MM.1S (cell line): ENCODE measurements around the gene PODNL1.

Source experiments
- DNase-seq: peaks from one replicate; pipeline ENCODE4 v3.0.0-alpha.2; 2015
- H2AFZ ChIP-seq: fragments of 300-600 bp; sonication (generic); 2 replicates; pipeline ENCODE4 v1.6.0; 2016; ENCODE audit warnings: antibody characterized with exemption, low read length
- H3F3A ChIP-seq: fragments of 300-600 bp; sonication (generic); 2 replicates; pipeline ENCODE4 v1.6.1; 2016; ENCODE audit warnings: mild to moderate bottlenecking, antibody characterized with exemption, low read length, moderate library complexity, mixed read lengths; ENCODE audit not compliant: insufficient read depth
- H3K27ac ChIP-seq: fragments of 300-600 bp; sonication (generic); 2 replicates; pipeline ENCODE4 v1.5.1; 2016; ENCODE audit warnings: mild to moderate bottlenecking, low read length
- H3K27me3 ChIP-seq: fragments of 300-600 bp; sonication (generic); replicated peaks from 2 replicates; pipeline ENCODE4 v1.6.0; 2016; ENCODE audit warnings: low read length; ENCODE audit not compliant: insufficient read depth
- H3K36me3 ChIP-seq: fragments of 300-600 bp; sonication (generic); replicated peaks from 2 replicates; pipeline ENCODE4 v1.6.1; 2016; ENCODE audit warnings: mild to moderate bottlenecking, low read length, mixed read lengths; ENCODE audit not compliant: insufficient read depth
- H3K4me1 ChIP-seq: fragments of 300-600 bp; sonication (generic); 2 replicates; pipeline ENCODE4 v1.6.1; 2016; ENCODE audit warnings: low read length, mixed read lengths
- H3K4me2 ChIP-seq: fragments of 300-600 bp; sonication (generic); 2 replicates; pipeline ENCODE4 v1.6.0; 2016; ENCODE audit warnings: low read depth, low read length
- H3K4me3 ChIP-seq: fragments of 300-600 bp; sonication (generic); 2 replicates; pipeline ENCODE4 v1.5.1; 2016; ENCODE audit warnings: low read length, mixed read lengths
- H3K79me2 ChIP-seq: fragments of 300-600 bp; sonication (generic); 2 replicates; pipeline ENCODE4 v1.6.1; 2016; ENCODE audit warnings: mixed run types, low read length, mixed read lengths
- H3K9ac ChIP-seq: fragments of 300-600 bp; sonication (generic); 2 replicates; pipeline ENCODE4 v1.6.1; 2016; ENCODE audit warnings: low read length, mixed read lengths
- H3K9me2 ChIP-seq: fragments of 300-600 bp; sonication (generic); replicated peaks from 2 replicates; pipeline ENCODE4 v1.6.1; 2016; ENCODE audit warnings: mild to moderate bottlenecking, low read length, mixed read lengths; ENCODE audit not compliant: insufficient read depth
- H3K9me3 ChIP-seq: fragments of 300-600 bp; sonication (generic); replicated peaks from 2 replicates; pipeline ENCODE4 v1.6.1; 2016; ENCODE audit warnings: mild to moderate bottlenecking, low read length, mixed read lengths; ENCODE audit not compliant: insufficient read depth
- H4K20me1 ChIP-seq: fragments of 300-600 bp; sonication (generic); 2 replicates; pipeline ENCODE4 v1.6.1; 2016; ENCODE audit warnings: mild to moderate bottlenecking, low read length, moderate library complexity, mixed read lengths; ENCODE audit not compliant: insufficient read depth
- EZH2 ChIP-seq: fragments of 300-600 bp; sonication (generic); optimal IDR thresholded peaks from 2 replicates; pipeline ENCODE3; 2017; ENCODE audit warnings: low read depth, mild to moderate bottlenecking, antibody characterized with exemption, low read length, mixed read lengths
- EZH2phosphoT487 ChIP-seq: fragments of 300-600 bp; sonication (generic); IDR thresholded peaks from 2 replicates; pipeline ENCODE4 v1.6.1; 2018; ENCODE audit warnings: antibody characterized with exemption, low read length
- TF ChIP-seq, protein P1 (sequence below): fragments of 300-600 bp; sonication (generic); IDR thresholded peaks from 2 replicates; pipeline ENCODE4 v1.5.1; 2016; ENCODE audit warnings: antibody characterized with exemption, low read length, mixed read lengths

PODNL1 gene

GRCh38 chr19:13978351-13979243 lies 40.4 kb upstream of the PODNL1 start:
- H3K9ac ChIP-seq, result no peak overlapping the region
- H3K4me1 ChIP-seq, result no peaks in the 10 kb centered on the region
- H2AFZ ChIP-seq, result no peak overlapping the region
- no peaks in the 10 kb centered on the region for H3K9me2 ChIP-seq
- TF ChIP-seq, protein P1, sequence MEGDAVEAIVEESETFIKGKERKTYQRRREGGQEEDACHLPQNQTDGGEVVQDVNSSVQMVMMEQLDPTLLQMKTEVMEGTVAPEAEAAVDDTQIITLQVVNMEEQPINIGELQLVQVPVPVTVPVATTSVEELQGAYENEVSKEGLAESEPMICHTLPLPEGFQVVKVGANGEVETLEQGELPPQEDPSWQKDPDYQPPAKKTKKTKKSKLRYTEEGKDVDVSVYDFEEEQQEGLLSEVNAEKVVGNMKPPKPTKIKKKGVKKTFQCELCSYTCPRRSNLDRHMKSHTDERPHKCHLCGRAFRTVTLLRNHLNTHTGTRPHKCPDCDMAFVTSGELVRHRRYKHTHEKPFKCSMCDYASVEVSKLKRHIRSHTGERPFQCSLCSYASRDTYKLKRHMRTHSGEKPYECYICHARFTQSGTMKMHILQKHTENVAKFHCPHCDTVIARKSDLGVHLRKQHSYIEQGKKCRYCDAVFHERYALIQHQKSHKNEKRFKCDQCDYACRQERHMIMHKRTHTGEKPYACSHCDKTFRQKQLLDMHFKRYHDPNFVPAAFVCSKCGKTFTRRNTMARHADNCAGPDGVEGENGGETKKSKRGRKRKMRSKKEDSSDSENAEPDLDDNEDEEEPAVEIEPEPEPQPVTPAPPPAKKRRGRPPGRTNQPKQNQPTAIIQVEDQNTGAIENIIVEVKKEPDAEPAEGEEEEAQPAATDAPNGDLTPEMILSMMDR, result no peak
- TF ChIP-seq EZH2phosphoT487 (no peak), EZH2 (no peak)
- DNase-seq, result no peak
- H3K9me3 ChIP-seq, result no peaks in the 10 kb centered on the region
- no peak overlapping the region for H3K4me2 ChIP-seq
- no peak overlapping the region for H3K27ac ChIP-seq
- H3K36me3 ChIP-seq, result no peaks in the 10 kb centered on the region
- H3K79me2 ChIP-seq, result no peaks in the 10 kb centered on the region
- H3K4me3 ChIP-seq, result no peak overlapping the region
- H4K20me1 ChIP-seq, result no peaks in the 10 kb centered on the region
- no peaks in the 10 kb centered on the region for H3F3A ChIP-seq
- no peaks in the 10 kb centered on the region for H3K27me3 ChIP-seq

- no peak overlapping the region for H3K9ac ChIP-seq
- no peaks in the 10 kb centered on the region for H3K9me2 ChIP-seq
- no peaks in the 10 kb centered on the region for H3K4me1 ChIP-seq
- no peak overlapping the region for H3K4me2 ChIP-seq
- H3K79me2 ChIP-seq, result no peaks in the 10 kb centered on the region
- H3K27ac ChIP-seq, result no peak overlapping the region
- TF ChIP-seq EZH2phosphoT487, result no peak
- TF ChIP-seq, protein P1, result no peak
- no peak for TF ChIP-seq EZH2
- DNase-seq, result no peak
- no peaks in the 10 kb centered on the region for H3K27me3 ChIP-seq
- H3K4me3 ChIP-seq, result no peak overlapping the region
- no peak overlapping the region for H2AFZ ChIP-seq
- H3F3A ChIP-seq, result no peaks in the 10 kb centered on the region
- no peaks in the 10 kb centered on the region for H3K36me3 ChIP-seq
- no peaks in the 10 kb centered on the region for H3K9me3 ChIP-seq
- H4K20me1 ChIP-seq, result no peaks in the 10 kb centered on the region
These were observed 39.6 kb upstream of the PODNL1 start for GRCh38 chr19:13977803-13978202.

DNA sequence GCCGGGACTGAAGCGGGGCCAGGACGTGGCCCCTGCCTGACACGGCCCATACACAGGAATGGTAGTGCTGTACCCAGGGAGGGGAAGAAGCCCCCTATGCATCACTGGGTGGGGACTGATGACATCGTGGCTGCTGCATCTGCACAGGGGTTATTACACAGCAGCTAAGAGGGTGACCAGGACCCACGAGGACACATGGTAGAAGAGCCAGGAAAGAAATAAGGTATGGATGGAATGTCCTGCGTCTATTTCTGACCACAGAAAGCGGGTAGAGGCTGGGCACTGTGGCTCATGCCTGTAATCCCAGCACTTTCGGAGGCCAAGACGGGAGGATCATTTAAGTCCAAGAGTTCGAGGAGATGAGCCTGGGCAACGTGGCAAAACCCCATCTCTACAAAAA lies 38.2 kb upstream of the PODNL1 start:
- H3K9ac ChIP-seq, result no peak overlapping the region
- no peak overlapping the region for H3K4me2 ChIP-seq
- DNase-seq, result no peak
- no peak overlapping the region for H3K27ac ChIP-seq
- H3K9me2 ChIP-seq, result no peaks in the 10 kb centered on the region
- H3K27me3 ChIP-seq, result no peaks in the 10 kb centered on the region
- no peaks in the 10 kb centered on the region for H3K9me3 ChIP-seq
- no peak for TF ChIP-seq EZH2
- TF ChIP-seq, protein P1, result no peak
- TF ChIP-seq EZH2phosphoT487, result no peak
- no peaks in the 10 kb centered on the region for H3K4me1 ChIP-seq
- no peaks in the 10 kb centered on the region for H3K36me3 ChIP-seq
- H3K4me3 ChIP-seq, result no peak overlapping the region
- no peaks in the 10 kb centered on the region for H3K79me2 ChIP-seq
- H2AFZ ChIP-seq, result no peak overlapping the region
- no peaks in the 10 kb centered on the region for H4K20me1 ChIP-seq
- H3F3A ChIP-seq, result no peaks in the 10 kb centered on the region
